ENCODE measurements around the gene SMCO3.

The SMCO3 gene

GRCh38 chr12:14756334-14757143 lies 57.4 kb downstream of the SMCO3 start:
- peaks cover 10% of the 10 kb centered on the region for H3K36me3 ChIP-seq
- TF ChIP-seq Cebpa-rat (IDR thresholded peaks at IDR 0.05) = no peak
- peaks cover 20% of the 10 kb centered on the region for H3K9me3 ChIP-seq
- no peak overlapping the region for H3K4me3 ChIP-seq
- H3K27me3 ChIP-seq = no peaks in the 10 kb centered on the region
- H3K4me1 ChIP-seq = no peaks in the 10 kb centered on the region
- no peak overlapping the region for H3K9ac ChIP-seq
- H3K4me2 ChIP-seq = no peak overlapping the region
- no peak overlapping the region for H3K27ac ChIP-seq
- no peaks in the 10 kb centered on the region for H4K20me1 ChIP-seq

Data from BLaER1 (cell line).